ENCODE measurements around the gene IL5.
"Not testable (repeated sequence)": the region's sequence is repeated elsewhere in the genome, so short reads cannot be mapped to it uniquely, and the experiment has no call there.

DNA sequence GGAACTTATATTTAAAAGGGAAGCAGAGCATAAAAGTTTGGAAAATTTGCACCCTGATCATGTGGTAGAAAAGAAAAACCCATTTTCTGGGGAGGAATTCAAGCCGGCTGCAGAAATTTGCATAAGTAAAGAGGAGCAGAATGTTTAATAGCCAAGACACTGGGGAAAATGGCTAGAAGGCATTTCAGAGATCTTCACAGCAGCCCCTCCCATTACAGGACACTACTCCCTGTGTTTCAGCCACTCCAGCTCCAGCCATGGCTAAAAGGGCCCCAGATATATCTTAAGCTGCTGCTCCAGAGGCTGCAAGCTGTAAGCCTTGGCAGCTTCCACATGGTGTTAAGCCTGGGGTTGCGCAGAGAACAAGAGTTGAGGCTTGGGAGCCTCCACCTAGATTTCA, 21.2 kb upstream of the IL5 start:
- TF ChIP-seq, protein P1, sequence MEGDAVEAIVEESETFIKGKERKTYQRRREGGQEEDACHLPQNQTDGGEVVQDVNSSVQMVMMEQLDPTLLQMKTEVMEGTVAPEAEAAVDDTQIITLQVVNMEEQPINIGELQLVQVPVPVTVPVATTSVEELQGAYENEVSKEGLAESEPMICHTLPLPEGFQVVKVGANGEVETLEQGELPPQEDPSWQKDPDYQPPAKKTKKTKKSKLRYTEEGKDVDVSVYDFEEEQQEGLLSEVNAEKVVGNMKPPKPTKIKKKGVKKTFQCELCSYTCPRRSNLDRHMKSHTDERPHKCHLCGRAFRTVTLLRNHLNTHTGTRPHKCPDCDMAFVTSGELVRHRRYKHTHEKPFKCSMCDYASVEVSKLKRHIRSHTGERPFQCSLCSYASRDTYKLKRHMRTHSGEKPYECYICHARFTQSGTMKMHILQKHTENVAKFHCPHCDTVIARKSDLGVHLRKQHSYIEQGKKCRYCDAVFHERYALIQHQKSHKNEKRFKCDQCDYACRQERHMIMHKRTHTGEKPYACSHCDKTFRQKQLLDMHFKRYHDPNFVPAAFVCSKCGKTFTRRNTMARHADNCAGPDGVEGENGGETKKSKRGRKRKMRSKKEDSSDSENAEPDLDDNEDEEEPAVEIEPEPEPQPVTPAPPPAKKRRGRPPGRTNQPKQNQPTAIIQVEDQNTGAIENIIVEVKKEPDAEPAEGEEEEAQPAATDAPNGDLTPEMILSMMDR (IDR thresholded peaks at IDR 0.05): not testable (repeated sequence)
- not testable (repeated sequence) for TF ChIP-seq POLR2A (IDR thresholded peaks at IDR 0.05)
